Neural progenitor cell (in vitro differentiated cells): Measurements from ENCODE around the gene HILPDA. TPM values are rescaled to one million over a fixed set of nuclear protein-coding genes. Genes with fewer than 3 reads are reported as not detected.
A peak's percentile ranks its signal among the peaks of the same experiment; 100 is the strongest.
"Not testable (repeated sequence)": the region's sequence is repeated elsewhere in the genome, so short reads cannot be mapped to it uniquely, and the experiment has no call there.

Experiments used
- DNase-seq: peaks from one replicate; pipeline ENCODE4 v3.0.0-alpha.2; 2016; ENCODE audit warnings: low spot score
- H2AFZ ChIP-seq: fragments of 200-600 bp; sonication (generic); replicated peaks from 2 replicates; pipeline ENCODE4 v1.6.1; 2016; ENCODE audit warnings: antibody characterized with exemption
- H3F3A ChIP-seq: fragments of 200-600 bp; sonication (generic); 2 replicates; pipeline ENCODE4 v1.6.1; 2016; ENCODE audit warnings: antibody characterized with exemption, low read depth
- H3K27ac ChIP-seq: fragments of 200-600 bp; sonication (generic); 2 replicates; pipeline ENCODE4 v1.5.1; 2016; ENCODE audit warnings: mild to moderate bottlenecking
- H3K27me3 ChIP-seq: fragments of 200-600 bp; sonication (generic); 2 replicates; pipeline ENCODE4 v1.6.1; 2016; ENCODE audit warnings: mild to moderate bottlenecking, moderate library complexity
- H3K36me3 ChIP-seq: fragments of 200-600 bp; sonication (generic); 2 replicates; pipeline ENCODE4 v1.5.1; 2016
- H3K4me1 ChIP-seq: fragments of 200-600 bp; sonication (generic); 2 replicates; pipeline ENCODE4 v1.6.1; 2016; ENCODE audit warnings: mixed run types
- H3K4me2 ChIP-seq: fragments of 200-600 bp; sonication (generic); 2 replicates; pipeline ENCODE4 v1.6.1; 2016
- H3K4me3 ChIP-seq: fragments of 200-600 bp; sonication (generic); 2 replicates; pipeline ENCODE4 v1.5.1; 2016
- H3K79me2 ChIP-seq: fragments of 200-600 bp; sonication (generic); 2 replicates; pipeline ENCODE4 v1.6.1; 2016; ENCODE audit warnings: low read depth
- H3K9ac ChIP-seq: fragments of 200-600 bp; sonication (generic); 2 replicates; pipeline ENCODE4 v1.6.1; 2016
- H3K9me3 ChIP-seq: fragments of 200-600 bp; sonication (generic); 2 replicates; pipeline ENCODE4 v1.5.1; 2016; ENCODE audit warnings: low read depth
- H4K20me1 ChIP-seq: fragments of 200-600 bp; sonication (generic); 2 replicates; pipeline ENCODE4 v1.6.1; 2016; ENCODE audit warnings: low read depth
- H3K27ac Mint-ChIP-seq: 3 replicates; pipeline ENCODE4 v1.8.0; 2021; ENCODE audit warnings: mixed read lengths
- H3K27me3 Mint-ChIP-seq: 2 replicates; pipeline ENCODE4 v1.8.0; 2022; ENCODE audit warnings: low read depth, mild to moderate bottlenecking, inconsistent platforms, moderate library complexity, mixed read lengths; ENCODE audit not compliant: insufficient read depth
- H3K36me3 Mint-ChIP-seq: 3 replicates; pipeline ENCODE4 v1.8.0; 2021; ENCODE audit warnings: mixed read lengths
- H3K4me1 Mint-ChIP-seq: 3 replicates; pipeline ENCODE4 v1.8.0; 2021; ENCODE audit warnings: mixed read lengths
- H3K4me3 Mint-ChIP-seq: 3 replicates; pipeline ENCODE4 v1.8.0; 2021; ENCODE audit warnings: mild to moderate bottlenecking, moderate library complexity, mixed read lengths
- H3K9me3 Mint-ChIP-seq: 3 replicates; pipeline ENCODE4 v1.8.0; 2020; ENCODE audit warnings: mixed read lengths
- EZH2 ChIP-seq: fragments of 200-600 bp; sonication (generic); IDR thresholded peaks from 2 replicates; pipeline ENCODE4 v1.6.1; 2017; ENCODE audit warnings: antibody characterized with exemption, mild to moderate bottlenecking, moderate library complexity
- EZH2phosphoT487 ChIP-seq: fragments of 200-600 bp; sonication (generic); IDR thresholded peaks from 2 replicates; pipeline ENCODE4 v1.6.1; 2017; ENCODE audit warnings: antibody characterized with exemption
- total RNA-seq: library from RNA; depleted of rRNA; stranded (reverse); fragments of >200 nt; gene quantifications from 2 replicates; pipeline ENCODE4 v1.2.3, GENCODE V29; 2015; ENCODE audit warnings: low replicate concordance
- TF ChIP-seq, protein P1 (sequence below): fragments of 200-600 bp; sonication (generic); IDR thresholded peaks from 2 replicates; pipeline ENCODE4 v1.5.1; 2017; ENCODE audit warnings: antibody characterized with exemption, mild to moderate bottlenecking

Gene HILPDA
- total RNA-seq, 1 donor from 2014 or later: 53.9 TPM

GRCh38 chr7:128462460-128462859, 6.8 kb downstream of the HILPDA start:
- H2AFZ ChIP-seq: no peak overlapping the region
- H3K9ac ChIP-seq: no peak overlapping the region
- peaks cover 15% of the 10 kb centered on the region for H3K4me1 ChIP-seq
- DNase-seq: no peak
- no peak overlapping the region for H3K27ac Mint-ChIP-seq
- peaks cover 3% of the 10 kb centered on the region for H3K36me3 ChIP-seq
- no peaks in the 10 kb centered on the region for H3K9me3 ChIP-seq
- H3F3A ChIP-seq: peaks cover 35% of the 10 kb centered on the region
- peaks cover 55% of the 10 kb centered on the region for H3K79me2 ChIP-seq
- H3K4me2 ChIP-seq: no peak overlapping the region
- H3K4me3 ChIP-seq: no peak overlapping the region
- no peaks in the 10 kb centered on the region for H3K9me3 Mint-ChIP-seq
- no peak overlapping the region for H3K27ac ChIP-seq
- peaks cover 29% of the 10 kb centered on the region for H3K36me3 Mint-ChIP-seq
- H4K20me1 ChIP-seq: peaks cover 38% of the 10 kb centered on the region
- no peak overlapping the region for H3K4me3 Mint-ChIP-seq
- H3K27me3 Mint-ChIP-seq: peaks cover 4% of the 10 kb centered on the region
- peaks cover 21% of the 10 kb centered on the region for H3K4me1 Mint-ChIP-seq
- no peaks in the 10 kb centered on the region for H3K27me3 ChIP-seq
- TF ChIP-seq EZH2phosphoT487: no peak
- no peak for TF ChIP-seq EZH2

DNA sequence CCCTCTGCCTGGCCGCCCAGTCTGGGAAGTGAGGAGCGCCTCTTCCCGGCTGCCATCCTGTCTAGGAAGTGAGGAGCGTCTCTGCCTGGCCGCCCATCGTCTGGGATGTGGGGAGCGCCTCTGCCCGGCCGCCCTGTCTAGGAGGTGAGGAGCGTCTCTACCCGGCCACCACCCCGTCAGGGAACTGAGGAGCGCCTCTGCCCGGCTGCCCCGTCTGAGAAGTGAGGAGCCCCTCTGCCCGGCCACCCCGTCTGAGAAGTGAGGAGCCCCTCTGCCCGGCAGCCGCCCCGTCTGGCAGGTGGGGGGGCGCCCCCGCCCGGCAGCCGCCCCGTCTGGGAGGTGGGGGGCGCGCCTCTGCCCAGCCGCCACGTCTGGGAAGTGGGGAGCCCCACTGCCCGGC, 7.7 kb downstream of the HILPDA start:
- H3K9me3 Mint-ChIP-seq: not testable (repeated sequence)

GRCh38 chr7:128463933-128464332, 8.3 kb downstream of the HILPDA start:
- not testable (repeated sequence) for H3K27me3 ChIP-seq, H3K4me1 ChIP-seq, H3K9ac ChIP-seq, H3K27ac Mint-ChIP-seq, DNase-seq, H3K4me3 Mint-ChIP-seq, H3K9me3 ChIP-seq, H3K9me3 Mint-ChIP-seq, H3K36me3 ChIP-seq, H3K27me3 Mint-ChIP-seq, H3K27ac ChIP-seq, H2AFZ ChIP-seq, H3K4me2 ChIP-seq, H3K4me3 ChIP-seq, H3K4me1 Mint-ChIP-seq
- peaks cover 40% of the 10 kb centered on the region for H3K79me2 ChIP-seq
- H4K20me1 ChIP-seq: peaks cover 23% of the 10 kb centered on the region
- peaks cover 25% of the 10 kb centered on the region for H3K36me3 Mint-ChIP-seq
- peaks cover 27% of the 10 kb centered on the region for H3F3A ChIP-seq

More for the DNA sequence above, 7.7 kb downstream of the HILPDA start:
- not testable (repeated sequence) for H3K9ac ChIP-seq, H3K9me3 ChIP-seq, H3K4me3 Mint-ChIP-seq, H3K27me3 ChIP-seq, DNase-seq, H3K4me1 ChIP-seq, H3K27ac Mint-ChIP-seq, H3K4me3 ChIP-seq, H2AFZ ChIP-seq, H3K27me3 Mint-ChIP-seq, H3K27ac ChIP-seq, H3K4me2 ChIP-seq, H3K36me3 ChIP-seq
- peaks cover 27% of the 10 kb centered on the region for H3K36me3 Mint-ChIP-seq
- peaks cover 15% of the 10 kb centered on the region for H3K4me1 Mint-ChIP-seq
- H3K79me2 ChIP-seq: peaks cover 46% of the 10 kb centered on the region
- peaks cover 33% of the 10 kb centered on the region for H3F3A ChIP-seq
- H4K20me1 ChIP-seq: peaks cover 29% of the 10 kb centered on the region

DNA sequence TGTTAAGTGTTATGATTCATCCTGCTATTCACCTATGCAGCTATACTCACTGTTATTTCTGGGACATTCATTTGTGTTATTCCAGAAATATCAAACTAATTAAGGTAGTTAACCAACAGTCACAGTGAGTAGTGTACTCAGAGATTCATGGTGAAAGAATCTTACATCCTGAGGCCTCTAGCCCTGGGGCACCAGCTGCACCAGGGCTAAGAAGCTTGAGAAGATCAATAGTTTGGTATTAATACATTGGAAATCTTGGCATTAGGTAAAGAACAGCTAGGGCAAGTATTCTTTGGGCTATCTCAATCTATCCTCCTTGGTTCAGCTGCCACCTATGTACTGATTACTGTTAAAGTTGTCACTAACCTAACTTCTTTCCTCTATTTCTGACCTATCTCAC, 11.2 kb downstream of the HILPDA start:
- not testable (repeated sequence) for H3K9ac ChIP-seq, H3K4me3 Mint-ChIP-seq
- H3K36me3 Mint-ChIP-seq: peaks cover 25% of the 10 kb centered on the region

DNA sequence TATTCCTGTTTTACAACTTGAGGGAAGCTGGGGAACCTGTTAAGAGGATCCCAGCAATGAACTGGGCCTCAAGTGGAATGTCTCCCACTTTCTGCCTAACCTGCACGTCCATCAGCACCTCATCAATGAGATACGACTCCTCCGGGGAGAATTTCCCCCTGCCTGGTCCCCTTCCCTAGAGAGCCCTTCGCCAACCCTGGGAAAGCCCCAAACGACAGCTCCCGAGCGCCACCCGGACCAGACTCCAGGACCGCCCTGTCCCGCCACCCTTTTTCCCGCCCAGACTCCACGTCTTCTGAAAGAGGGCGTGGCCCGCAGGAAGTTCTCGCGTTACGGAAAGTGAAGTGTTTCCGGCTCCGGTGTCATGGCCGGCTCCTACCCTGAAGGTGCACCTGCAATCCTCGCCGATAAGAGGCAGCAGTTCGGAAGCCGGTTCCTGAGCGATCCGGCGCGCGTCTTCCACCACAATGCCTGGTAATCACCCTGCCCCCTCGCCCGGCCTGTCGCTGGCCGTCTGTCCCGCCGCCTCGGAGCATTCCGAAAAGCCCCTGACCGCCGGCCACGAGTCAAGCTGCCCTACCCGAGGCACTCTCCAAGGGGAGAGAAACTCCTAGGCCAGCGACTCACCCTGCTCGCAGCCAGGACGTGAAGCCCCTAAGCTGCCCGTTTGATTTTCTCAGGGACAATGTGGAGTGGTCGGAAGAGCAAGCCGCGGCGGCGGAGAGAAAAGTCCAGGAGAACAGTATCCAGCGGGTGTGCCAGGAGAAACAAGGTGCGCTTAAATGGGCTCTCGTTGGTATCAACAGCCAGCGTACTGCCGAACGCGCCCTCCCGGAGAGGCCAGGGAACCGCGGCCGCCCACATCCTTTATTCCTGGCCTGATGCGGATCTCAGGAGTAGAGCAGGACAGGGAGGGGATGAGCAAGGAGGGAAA, 21.0 kb downstream of the HILPDA start, which contains the start of gene METTL2B:
Gene METTL2B, plus strand, starts transcription at position 347 of the 934 bp plus-strand sequence. Its CDS starts 18 bp downstream, at position 365.
- H3K36me3 Mint-ChIP-seq: peaks cover 12% of the 10 kb centered on the region
- peak within 1 kb of the TSS; percentile 85 for H2AFZ ChIP-seq
- not testable (repeated sequence) for H3K4me1 ChIP-seq

More for the DNA sequence above, 11.2 kb downstream of the HILPDA start:
- H3K9me3 Mint-ChIP-seq, H3K4me2 ChIP-seq, H4K20me1 ChIP-seq, H3K27me3 Mint-ChIP-seq, H3K4me1 Mint-ChIP-seq, H3K4me1 ChIP-seq, DNase-seq, H3F3A ChIP-seq, H3K27me3 ChIP-seq, H2AFZ ChIP-seq, H3K9me3 ChIP-seq, H3K27ac ChIP-seq, H3K4me3 ChIP-seq, H3K36me3 ChIP-seq, H3K27ac Mint-ChIP-seq: not testable (repeated sequence)
- H3K79me2 ChIP-seq: peaks cover 11% of the 10 kb centered on the region

DNA sequence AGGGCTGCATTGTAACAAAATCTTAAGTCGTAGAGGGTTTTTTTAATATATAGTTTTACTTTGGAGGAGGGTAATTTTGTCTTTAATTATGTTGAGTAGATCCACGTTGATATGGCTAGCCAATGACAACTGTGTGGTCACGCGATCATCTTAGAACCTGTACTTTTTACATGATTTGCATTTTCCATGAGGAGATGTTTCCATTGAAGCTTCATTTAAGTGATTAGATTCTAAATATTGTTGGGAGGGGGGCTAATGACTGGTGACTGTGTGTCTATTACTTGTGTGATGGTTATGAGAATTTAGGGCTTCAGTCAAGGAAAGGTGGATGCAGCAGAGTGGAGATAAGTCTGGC, 21.6 kb downstream of the HILPDA start:
- Histone ChIP-seq H3F3A (peaks cover 35% of the 10 kb centered on the region), H3K4me3 (peak overlapping the region; percentile 89), H3K4me2 (peak overlapping the region; percentile 85), H3K27ac (peak overlapping the region; percentile 96), H3K79me2 (peaks cover 38% of the 10 kb centered on the region), H3K9ac (peak overlapping the region; percentile 94)
- H3K27me3 Mint-ChIP-seq, H4K20me1 ChIP-seq, H3K36me3 ChIP-seq, H2AFZ ChIP-seq, H3K9me3 Mint-ChIP-seq, DNase-seq, H3K27me3 ChIP-seq, H3K9me3 ChIP-seq, H3K4me1 ChIP-seq: not testable (repeated sequence)
- Mint-ChIP-seq H3K4me1 (peaks cover 17% of the 10 kb centered on the region), H3K36me3 (peaks cover 12% of the 10 kb centered on the region), H3K4me3 (peak overlapping the region; percentile 98), H3K27ac (peak overlapping the region; percentile 94)

More for the DNA sequence above, 21.0 kb downstream of the HILPDA start, which contains the start of gene METTL2B:
- H3K9me3 ChIP-seq, H3K9me3 Mint-ChIP-seq, H3K27me3 ChIP-seq, H3K36me3 ChIP-seq, H3K27me3 Mint-ChIP-seq, H4K20me1 ChIP-seq: not testable (repeated sequence)
- Mint-ChIP-seq H3K4me3 (peak within 1 kb of the TSS; percentile 98), H3K27ac (peak within 1 kb of the TSS; percentile 94), H3K4me1 (peaks cover 17% of the 10 kb centered on the region)
- Histone ChIP-seq H3K79me2 (peaks cover 38% of the 10 kb centered on the region), H3K9ac (peak within 1 kb of the TSS; percentile 94), H3K4me2 (peak within 1 kb of the TSS; percentile 85), H3K4me3 (peak within 1 kb of the TSS; percentile 89), H3F3A (peaks cover 38% of the 10 kb centered on the region), H3K27ac (peak within 1 kb of the TSS; percentile 96)
- TF ChIP-seq EZH2phosphoT487 (peak; percentile 37), EZH2 (peak; percentile 73)
- TF ChIP-seq, protein P1, sequence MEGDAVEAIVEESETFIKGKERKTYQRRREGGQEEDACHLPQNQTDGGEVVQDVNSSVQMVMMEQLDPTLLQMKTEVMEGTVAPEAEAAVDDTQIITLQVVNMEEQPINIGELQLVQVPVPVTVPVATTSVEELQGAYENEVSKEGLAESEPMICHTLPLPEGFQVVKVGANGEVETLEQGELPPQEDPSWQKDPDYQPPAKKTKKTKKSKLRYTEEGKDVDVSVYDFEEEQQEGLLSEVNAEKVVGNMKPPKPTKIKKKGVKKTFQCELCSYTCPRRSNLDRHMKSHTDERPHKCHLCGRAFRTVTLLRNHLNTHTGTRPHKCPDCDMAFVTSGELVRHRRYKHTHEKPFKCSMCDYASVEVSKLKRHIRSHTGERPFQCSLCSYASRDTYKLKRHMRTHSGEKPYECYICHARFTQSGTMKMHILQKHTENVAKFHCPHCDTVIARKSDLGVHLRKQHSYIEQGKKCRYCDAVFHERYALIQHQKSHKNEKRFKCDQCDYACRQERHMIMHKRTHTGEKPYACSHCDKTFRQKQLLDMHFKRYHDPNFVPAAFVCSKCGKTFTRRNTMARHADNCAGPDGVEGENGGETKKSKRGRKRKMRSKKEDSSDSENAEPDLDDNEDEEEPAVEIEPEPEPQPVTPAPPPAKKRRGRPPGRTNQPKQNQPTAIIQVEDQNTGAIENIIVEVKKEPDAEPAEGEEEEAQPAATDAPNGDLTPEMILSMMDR: peak; percentile 56
- DNase-seq: peak; percentile 96

DNA sequence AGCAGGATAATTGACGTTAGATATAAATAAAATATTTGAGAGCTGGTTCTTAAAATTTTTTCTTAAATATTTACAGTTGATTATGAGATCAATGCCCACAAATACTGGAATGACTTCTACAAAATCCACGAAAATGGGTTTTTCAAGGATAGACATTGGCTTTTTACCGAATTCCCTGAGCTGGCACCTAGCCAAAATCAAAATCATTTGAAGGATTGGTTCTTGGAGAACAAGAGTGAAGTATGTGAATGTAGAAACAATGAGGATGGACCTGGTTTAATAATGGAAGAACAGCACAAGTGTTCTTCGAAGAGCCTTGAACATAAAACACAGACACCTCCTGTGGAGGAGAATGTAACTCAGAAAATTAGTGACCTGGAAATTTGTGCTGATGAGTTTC, 23.4 kb downstream of the HILPDA start:
- H3K4me3 ChIP-seq, H3K27me3 Mint-ChIP-seq, H3K9ac ChIP-seq, H3K9me3 ChIP-seq, H3K9me3 Mint-ChIP-seq, H3K4me2 ChIP-seq, H3K4me1 ChIP-seq, H3K27me3 ChIP-seq, DNase-seq, H3K27ac ChIP-seq, H4K20me1 ChIP-seq, H2AFZ ChIP-seq, H3K36me3 ChIP-seq, H3K27ac Mint-ChIP-seq: not testable (repeated sequence)
- H3K79me2 ChIP-seq: peaks cover 38% of the 10 kb centered on the region
- peaks cover 17% of the 10 kb centered on the region for H3K4me1 Mint-ChIP-seq
- H3F3A ChIP-seq: peaks cover 27% of the 10 kb centered on the region
- H3K4me3 Mint-ChIP-seq: peak overlapping the region; percentile 28
- peaks cover 14% of the 10 kb centered on the region for H3K36me3 Mint-ChIP-seq
